IPS-18a (cell line): ENCODE measurements around the gene C2orf78.
A peak's percentile ranks its signal among the peaks of the same experiment; 100 is the strongest.
"Not testable (repeated sequence)": the region's sequence is repeated elsewhere in the genome, so short reads cannot be mapped to it uniquely, and the experiment has no call there.

Experiments used
- H3K27ac ChIP-seq: one replicate; pipeline ENCODE4 v1.5.1; 2013; ENCODE audit warnings: low read length
- H3K27me3 ChIP-seq: one replicate; pipeline ENCODE4 v1.6.1; 2013; ENCODE audit warnings: mild to moderate bottlenecking, low read length; ENCODE audit not compliant: control insufficient read depth, insufficient read depth
- H3K36me3 ChIP-seq: one replicate; pipeline ENCODE4 v1.6.1; 2013; ENCODE audit warnings: low read depth, low read length; ENCODE audit not compliant: control insufficient read depth
- H3K4me1 ChIP-seq: one replicate; pipeline ENCODE4 v1.6.1; 2013; ENCODE audit warnings: low read depth, low read length; ENCODE audit not compliant: control insufficient read depth
- H3K4me3 ChIP-seq: one replicate; pipeline ENCODE4 v1.5.1; 2013; ENCODE audit warnings: low read length
- H3K9ac ChIP-seq: one replicate; pipeline ENCODE4 v1.6.1; 2013; ENCODE audit warnings: mild to moderate bottlenecking, low read length, moderate library complexity
- H3K9me3 ChIP-seq: one replicate; pipeline ENCODE4 v1.6.1; 2013; ENCODE audit warnings: low read depth, low read length; ENCODE audit not compliant: control insufficient read depth

Gene C2orf78

GRCh38 chr2:73783883-73784282, at the start of gene C2orf78:
TSS of gene C2orf78 (plus strand) at chr2:73784183. CDS start at chr2:73784310, 127 bp downstream.
- H3K27me3 ChIP-seq, H3K4me1 ChIP-seq, H3K4me3 ChIP-seq, H3K27ac ChIP-seq, H3K36me3 ChIP-seq, H3K9me3 ChIP-seq, H3K9ac ChIP-seq: not testable (repeated sequence)

- peaks cover 5% of the 10 kb centered on the region for H3K4me1 ChIP-seq
- peaks cover 19% of the 10 kb centered on the region for H3K36me3 ChIP-seq
- peaks cover 32% of the 10 kb centered on the region for H3K27me3 ChIP-seq
- H3K27ac ChIP-seq: no peak overlapping the region
- peak overlapping the region; percentile 94 for H3K4me3 ChIP-seq
- H3K9me3 ChIP-seq: peaks cover 6% of the 10 kb centered on the region
- H3K9ac ChIP-seq: peak overlapping the region; percentile 80
Observed at GRCh38 chr2:73736378-73736777, 47.6 kb upstream of the C2orf78 start.

- H3K27ac ChIP-seq: no peak within 1 kb of the TSS
- H3K9me3 ChIP-seq: peaks cover 6% of the 10 kb centered on the region
- peaks cover 11% of the 10 kb centered on the region for H3K36me3 ChIP-seq
- peaks cover 5% of the 10 kb centered on the region for H3K4me1 ChIP-seq
- H3K27me3 ChIP-seq: peaks cover 40% of the 10 kb centered on the region
- H3K4me3 ChIP-seq: peak within 1 kb of the TSS; percentile 94
- peak within 1 kb of the TSS; percentile 80 for H3K9ac ChIP-seq
Observed at GRCh38 chr2:73736855-73737779, 46.9 kb upstream of the C2orf78 start, which contains the start of gene TPRKB. TSS of gene TPRKB (minus strand) at chr2:73737345. CDS start at chr2:73734569, 2,776 bp downstream.

GRCh38 chr2:73739101-73739500, 44.9 kb upstream of the C2orf78 start:
- peaks cover 4% of the 10 kb centered on the region for H3K36me3 ChIP-seq

GRCh38 chr2:73740767-73741166, 43.2 kb upstream of the C2orf78 start:
- no peak overlapping the region for H3K4me3 ChIP-seq
- no peak overlapping the region for H3K9ac ChIP-seq
- H3K9me3 ChIP-seq: peaks cover 6% of the 10 kb centered on the region
- H3K4me1 ChIP-seq: peaks cover 5% of the 10 kb centered on the region
- no peak overlapping the region for H3K27ac ChIP-seq
- peaks cover 45% of the 10 kb centered on the region for H3K27me3 ChIP-seq
- H3K36me3 ChIP-seq: no peaks in the 10 kb centered on the region

More at GRCh38 chr2:73739101-73739500, 44.9 kb upstream of the C2orf78 start:
- H3K4me3 ChIP-seq: no peak overlapping the region
- H3K27ac ChIP-seq: no peak overlapping the region
- H3K27me3 ChIP-seq: peaks cover 45% of the 10 kb centered on the region
- no peak overlapping the region for H3K9ac ChIP-seq
- peaks cover 6% of the 10 kb centered on the region for H3K9me3 ChIP-seq
- peaks cover 5% of the 10 kb centered on the region for H3K4me1 ChIP-seq

- no peaks in the 10 kb centered on the region for H3K9me3 ChIP-seq
- no peaks in the 10 kb centered on the region for H3K4me1 ChIP-seq
- no peaks in the 10 kb centered on the region for H3K36me3 ChIP-seq
- no peak overlapping the region for H3K27ac ChIP-seq
- no peak overlapping the region for H3K4me3 ChIP-seq
- H3K27me3 ChIP-seq: peaks cover 14% of the 10 kb centered on the region
- H3K9ac ChIP-seq: no peak overlapping the region
Observed at GRCh38 chr2:73746015-73746876, 37.7 kb upstream of the C2orf78 start.

GRCh38 chr2:73746877-73747208, 37.1 kb upstream of the C2orf78 start:
- no peaks in the 10 kb centered on the region for H3K4me1 ChIP-seq
- H3K36me3 ChIP-seq: no peaks in the 10 kb centered on the region
- peaks cover 8% of the 10 kb centered on the region for H3K27me3 ChIP-seq
- H3K9ac ChIP-seq: no peak overlapping the region
- H3K27ac ChIP-seq: no peak overlapping the region
- no peak overlapping the region for H3K4me3 ChIP-seq
- H3K9me3 ChIP-seq: no peaks in the 10 kb centered on the region

GRCh38 chr2:73749314-73749713, 34.7 kb upstream of the C2orf78 start:
- Histone ChIP-seq H3K4me1 (no peaks in the 10 kb centered on the region), H3K27ac (no peak overlapping the region), H3K27me3 (no peaks in the 10 kb centered on the region), H3K36me3 (no peaks in the 10 kb centered on the region), H3K9me3 (no peaks in the 10 kb centered on the region), H3K9ac (no peak overlapping the region), H3K4me3 (no peak overlapping the region)

GRCh38 chr2:73754332-73754731, 29.7 kb upstream of the C2orf78 start:
- not testable (repeated sequence) for H3K36me3 ChIP-seq, H3K9ac ChIP-seq, H3K27ac ChIP-seq, H3K4me1 ChIP-seq, H3K9me3 ChIP-seq, H3K27me3 ChIP-seq, H3K4me3 ChIP-seq

GRCh38 chr2:73759285-73759764, 24.7 kb upstream of the C2orf78 start:
- Histone ChIP-seq H3K27me3 (no peaks in the 10 kb centered on the region), H3K4me1 (no peaks in the 10 kb centered on the region), H3K9me3 (no peaks in the 10 kb centered on the region), H3K9ac (no peak overlapping the region), H3K27ac (no peak overlapping the region), H3K36me3 (peaks cover 19% of the 10 kb centered on the region), H3K4me3 (no peak overlapping the region)

GRCh38 chr2:73759904-73760303, 24.1 kb upstream of the C2orf78 start:
- H3K9ac ChIP-seq: no peak overlapping the region
- peaks cover 20% of the 10 kb centered on the region for H3K36me3 ChIP-seq
- H3K4me3 ChIP-seq: no peak overlapping the region
- no peaks in the 10 kb centered on the region for H3K4me1 ChIP-seq
- H3K27me3 ChIP-seq: no peaks in the 10 kb centered on the region
- no peaks in the 10 kb centered on the region for H3K9me3 ChIP-seq
- H3K27ac ChIP-seq: no peak overlapping the region
